HL-60 (cell line): ENCODE results near the gene CFAP100.

Source experiments
- CTCF ChIP-seq: IDR thresholded peaks from one replicate; pipeline ENCODE4 v1.5.1; 2011; ENCODE audit warnings: low read length, control low read depth, inconsistent platforms; ENCODE audit not compliant: insufficient read depth
- POLR2AphosphoS5 ChIP-seq: IDR thresholded peaks from 2 replicates; pipeline ENCODE4 v1.6.1; 2012; ENCODE audit warnings: low read depth

- TF ChIP-seq CTCF (no peak), POLR2AphosphoS5 (no peak)
Measured at GRCh38 chr3:126451511-126451910, 56.8 kb downstream of the CFAP100 start.
